CD14-positive monocyte (primary cell): ENCODE data around the gene ATG7. TPM values are rescaled to one million over a fixed set of nuclear protein-coding genes. Genes with fewer than 3 reads are reported as not detected.

Experiments
- DNase-seq, 3 donors: peaks; one replicate each; pipeline ENCODE4 v3.0.0-alpha.2; 2011 to 2022
- H2AFZ ChIP-seq: 2 replicates; pipeline ENCODE4 v1.6.0; 2012; ENCODE audit warnings: mild to moderate bottlenecking, low read depth, low read length, inconsistent platforms; ENCODE audit not compliant: insufficient read depth, poor library complexity, severe bottlenecking
- H3K27ac ChIP-seq, 2 donors: 1 replicate in 1 of 2; 2 replicates in 1 of 2; pipeline ENCODE4 v1.5.1; 2012 to 2013; ENCODE audit warnings: low read length in 2 of 2, control low read depth in 1 of 2, inconsistent platforms in 1 of 2, low read depth in 1 of 2, mild to moderate bottlenecking in 1 of 2
- H3K27me3 ChIP-seq, 2 donors: one replicate each; pipeline versions ENCODE4 v1.6.0 to v1.6.1; 2011 to 2013; ENCODE audit warnings: low read length in 2 of 2; ENCODE audit not compliant: control insufficient read depth in 2 of 2, insufficient read depth in 2 of 2
- H3K36me3 ChIP-seq, 2 donors: replicated peaks in 1 of 2; 1 replicate in 1 of 2; 2 replicates in 1 of 2; pipeline versions ENCODE4 v1.5.1 to v1.6.1; 2012 to 2013; ENCODE audit warnings: low read length in 2 of 2, control low read depth in 1 of 2, inconsistent platforms in 1 of 2, mild to moderate bottlenecking in 1 of 2; ENCODE audit not compliant: insufficient read depth in 2 of 2, control insufficient read depth in 1 of 2
- H3K4me1 ChIP-seq, 2 donors: 1 replicate in 1 of 2; 2 replicates in 1 of 2; pipeline versions ENCODE4 v1.5.1 to v1.6.1; 2012 to 2013; ENCODE audit warnings: low read length in 2 of 2, control low read depth in 1 of 2, inconsistent platforms in 1 of 2, mild to moderate bottlenecking in 1 of 2, moderate library complexity in 1 of 2; ENCODE audit not compliant: insufficient read depth in 2 of 2, control insufficient read depth in 1 of 2
- H3K4me2 ChIP-seq: replicated peaks from 2 replicates; pipeline ENCODE3; 2012; ENCODE audit warnings: low read length, moderate library complexity, mild to moderate bottlenecking; ENCODE audit not compliant: poor library complexity, severe bottlenecking; ENCODE audit errors: extremely low read depth
- H3K4me3 ChIP-seq, 3 experiments: fragments of 200-600 bp in 1 of 3; sonication (generic) in 1 of 3; replicated peaks in 1 of 3; 1 replicate in 2 of 3; 2 replicates in 1 of 3; pipeline ENCODE4 v1.5.1; 2011 to 2013; ENCODE audit warnings: low read length in 3 of 3, mild to moderate bottlenecking in 3 of 3, control low read depth in 2 of 3, low read depth in 2 of 3, inconsistent platforms in 1 of 3, moderate library complexity in 1 of 3
- H3K79me2 ChIP-seq: 2 replicates; pipeline ENCODE4 v1.6.0; 2012; ENCODE audit warnings: mild to moderate bottlenecking, control low read depth, inconsistent platforms, low read length, moderate library complexity; ENCODE audit not compliant: insufficient read depth
- H3K9ac ChIP-seq: 2 replicates; pipeline ENCODE4 v1.6.0; 2017; ENCODE audit warnings: low read length, mild to moderate bottlenecking; ENCODE audit not compliant: insufficient read depth, poor library complexity, severe bottlenecking
- H3K9me3 ChIP-seq, 2 donors: replicated peaks in 1 of 2; 1 replicate in 1 of 2; 2 replicates in 1 of 2; pipeline versions ENCODE4 v1.5.1 to v1.6.1; 2012 to 2013; ENCODE audit warnings: low read length in 2 of 2, control low read depth in 1 of 2; ENCODE audit not compliant: control insufficient read depth in 1 of 2, insufficient read depth in 1 of 2
- H4K20me1 ChIP-seq: 2 replicates; pipeline ENCODE4 v1.6.0; 2012; ENCODE audit warnings: mild to moderate bottlenecking, low read length, control low read depth, moderate library complexity; ENCODE audit not compliant: insufficient read depth
- H3K27ac Mint-ChIP-seq, 7 donors: one replicate each; pipeline ENCODE4 v1.8.0; 2020; ENCODE audit warnings: mild to moderate bottlenecking in 7 of 7, mixed read lengths in 7 of 7, moderate library complexity in 6 of 7, inconsistent platforms in 2 of 7
- H3K27me3 Mint-ChIP-seq, 3 donors: one replicate each; pipeline ENCODE4 v1.8.0; 2021 to 2022; ENCODE audit warnings: low read depth in 3 of 3, mild to moderate bottlenecking in 3 of 3, mixed read lengths in 3 of 3, moderate library complexity in 3 of 3, inconsistent platforms in 1 of 3
- H3K36me3 Mint-ChIP-seq, 2 donors: one replicate each; pipeline ENCODE4 v1.8.0; 2020; ENCODE audit warnings: mixed read lengths in 2 of 2, inconsistent platforms in 1 of 2, mild to moderate bottlenecking in 1 of 2
- H3K4me1 Mint-ChIP-seq: one replicate; pipeline ENCODE4 v1.8.0; 2020; ENCODE audit warnings: mild to moderate bottlenecking, mixed read lengths
- H3K4me3 Mint-ChIP-seq, 2 donors: one replicate each; pipeline ENCODE4 v1.8.0; 2020; ENCODE audit warnings: mild to moderate bottlenecking in 2 of 2, mixed read lengths in 2 of 2, moderate library complexity in 1 of 2
- H3K9me3 Mint-ChIP-seq, 7 donors: one replicate each; pipeline ENCODE4 v1.8.0; 2020 to 2022; ENCODE audit warnings: mixed read lengths in 7 of 7, mild to moderate bottlenecking in 6 of 7, moderate library complexity in 6 of 7, inconsistent platforms in 2 of 7
- CTCF ChIP-seq: fragments of 200-600 bp; IDR thresholded peaks from one replicate; pipeline ENCODE4 v1.8.0; 2022; ENCODE audit warnings: antibody characterized with exemption, mild to moderate bottlenecking
- WGBS: methylation state at CpG from one replicate; pipeline ENCODE4 v1.1.5; 2013; ENCODE audit warnings: missing lambda C conversion rate; ENCODE audit not compliant: insufficient coverage; 5-methylcytosine and 5-hydroxymethylcytosine counted together
- intact Hi-C, 2 donors: fragments of 100-400 bp; cut with micrococcal nuclease; formaldehyde crosslinking; loops; one replicate each; pipeline versions ENCODE4 v1.15.0 to v1.15.1; 2023
- polyA plus RNA-seq, 3 donors: library from polyadenylated mRNA; depleted of rRNA in 1 of 3; unstranded in 2 of 3; stranded (reverse) in 1 of 3; fragments of 300-500 nt in 2 of 3; fragments of >200 nt in 1 of 3; fragmentation: Illumina TruSeq in 2 of 3; gene quantifications; 1 replicate in 2 of 3; 2 replicates in 1 of 3; pipeline ENCODE4 v1.2.3, GENCODE V29; 2012 to 2021

The ATG7 gene
- polyA plus RNA-seq, 3 donors = 57.4 to 101 (median 89.7) TPM

- no peaks in the 10 kb centered on the region for H3K9me3 ChIP-seq
- Mint-ChIP-seq H3K36me3 (peaks cover 64 to 81% of the 10 kb centered on the region in 2 donors), H3K4me3 (no peak overlapping the region), H3K4me1 (peaks cover 2% of the 10 kb centered on the region), H3K27me3 (no peaks in the 10 kb centered on the region), H3K9me3 (peaks cover 0 to 2% (median 0%) of the 10 kb centered on the region in 7 donors), H3K27ac (no peak overlapping the region)
- intact Hi-C loops = no loop called here
- 93% methylated on average over 5 of the region's 10 CpGs for WGBS
- H3K36me3 ChIP-seq = peaks cover 64 to 100% of the 10 kb centered on the region in 2 donors
- no peak for DNase-seq
- H3K27ac ChIP-seq = no peak overlapping the region
- no peak overlapping the region for H3K4me3 ChIP-seq
- H3K4me1 ChIP-seq = no peaks in the 10 kb centered on the region
- H4K20me1 ChIP-seq = peaks cover 98% of the 10 kb centered on the region
- TF ChIP-seq CTCF = no peak
- H2AFZ ChIP-seq = no peak overlapping the region
- H3K9ac ChIP-seq = no peak overlapping the region
- H3K4me2 ChIP-seq = no peak overlapping the region
- peaks cover 4% of the 10 kb centered on the region for H3K79me2 ChIP-seq
- H3K27me3 ChIP-seq = no peaks in the 10 kb centered on the region
Observed at GRCh38 chr3:11389386-11390268, 117.4 kb downstream of the ATG7 start.

GRCh38 chr3:11390411-11391131 lies 118.4 kb downstream of the ATG7 start:
- peaks cover 68 to 80% of the 10 kb centered on the region in 2 donors for H3K36me3 Mint-ChIP-seq
- Histone ChIP-seq H3K27me3 (no peaks in the 10 kb centered on the region), H3K79me2 (peaks cover 4% of the 10 kb centered on the region), H3K9me3 (no peaks in the 10 kb centered on the region), H3K9ac (no peak overlapping the region), H3K36me3 (peaks cover 64 to 100% of the 10 kb centered on the region in 2 donors), H3K4me2 (no peak overlapping the region), H4K20me1 (peaks cover 97% of the 10 kb centered on the region), H3K4me3 (no peak overlapping the region), H2AFZ (no peak overlapping the region), H3K27ac (no peak overlapping the region), H3K4me1 (no peaks in the 10 kb centered on the region)
- H3K27ac Mint-ChIP-seq = peak overlapping the region in 1 of 7 donors; percentile 12
- DNase-seq = no peak
- H3K9me3 Mint-ChIP-seq = peaks cover 0 to 2% (median 0%) of the 10 kb centered on the region in 7 donors
- no peaks in the 10 kb centered on the region for H3K27me3 Mint-ChIP-seq
- H3K4me1 Mint-ChIP-seq = peaks cover 2% of the 10 kb centered on the region
- TF ChIP-seq CTCF = no peak
- intact Hi-C loops = no loop called here
- H3K4me3 Mint-ChIP-seq = no peak overlapping the region
- 88% methylated on average over 1 of the region's 5 CpGs for WGBS
